GM20000 (cell line): ENCODE measurements around the gene NAGPA.

ENCODE experiments used
- DNase-seq: peaks from one replicate; pipeline ENCODE4 v3.0.0; 2012; ENCODE audit warnings: low spot score
- TF ChIP-seq, protein P1 (sequence below): IDR thresholded peaks from 2 replicates; pipeline ENCODE4 v1.5.1; 2012; ENCODE audit warnings: mild to moderate bottlenecking, control low read depth; ENCODE audit errors: extremely low read depth, missing control alignments

The NAGPA gene

DNA sequence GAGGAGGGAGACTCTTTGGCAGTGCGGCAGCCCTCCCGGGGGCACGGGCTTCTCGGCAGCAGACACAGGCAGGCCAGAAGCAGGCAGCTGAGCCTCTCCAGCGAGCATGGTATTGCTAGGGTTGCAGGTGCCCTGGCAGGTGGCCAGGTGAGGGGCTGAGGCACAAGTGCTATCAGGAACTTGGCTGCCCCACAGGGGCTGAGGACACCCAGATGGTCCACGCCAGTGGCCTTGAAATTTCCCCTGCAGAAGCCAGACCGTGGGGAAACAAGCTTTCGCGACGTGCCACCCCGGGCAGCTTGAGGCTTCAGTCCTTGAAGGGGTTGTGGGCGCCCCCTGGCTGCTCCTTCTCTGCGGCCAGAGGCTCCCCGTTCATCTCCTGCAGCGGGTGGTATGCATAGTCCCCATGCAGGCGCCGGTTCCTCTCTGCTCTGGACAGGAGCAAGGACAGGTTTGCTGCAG is 8.5 kb downstream of the NAGPA start:
- TF ChIP-seq, protein P1, sequence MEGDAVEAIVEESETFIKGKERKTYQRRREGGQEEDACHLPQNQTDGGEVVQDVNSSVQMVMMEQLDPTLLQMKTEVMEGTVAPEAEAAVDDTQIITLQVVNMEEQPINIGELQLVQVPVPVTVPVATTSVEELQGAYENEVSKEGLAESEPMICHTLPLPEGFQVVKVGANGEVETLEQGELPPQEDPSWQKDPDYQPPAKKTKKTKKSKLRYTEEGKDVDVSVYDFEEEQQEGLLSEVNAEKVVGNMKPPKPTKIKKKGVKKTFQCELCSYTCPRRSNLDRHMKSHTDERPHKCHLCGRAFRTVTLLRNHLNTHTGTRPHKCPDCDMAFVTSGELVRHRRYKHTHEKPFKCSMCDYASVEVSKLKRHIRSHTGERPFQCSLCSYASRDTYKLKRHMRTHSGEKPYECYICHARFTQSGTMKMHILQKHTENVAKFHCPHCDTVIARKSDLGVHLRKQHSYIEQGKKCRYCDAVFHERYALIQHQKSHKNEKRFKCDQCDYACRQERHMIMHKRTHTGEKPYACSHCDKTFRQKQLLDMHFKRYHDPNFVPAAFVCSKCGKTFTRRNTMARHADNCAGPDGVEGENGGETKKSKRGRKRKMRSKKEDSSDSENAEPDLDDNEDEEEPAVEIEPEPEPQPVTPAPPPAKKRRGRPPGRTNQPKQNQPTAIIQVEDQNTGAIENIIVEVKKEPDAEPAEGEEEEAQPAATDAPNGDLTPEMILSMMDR: no peak
- DNase-seq: no peak

- TF ChIP-seq, protein P1: no peak
- no peak for DNase-seq
Measured at GRCh38 chr16:5024632-5025031, 9.1 kb downstream of the NAGPA start.

- TF ChIP-seq, protein P1: no peak
- DNase-seq: no peak
Measured at GRCh38 chr16:5022521-5022920, 11.2 kb downstream of the NAGPA start.

- no peak for DNase-seq
- TF ChIP-seq, protein P1: no peak
Measured at GRCh38 chr16:5020551-5020950, 13.2 kb downstream of the NAGPA start.

DNA sequence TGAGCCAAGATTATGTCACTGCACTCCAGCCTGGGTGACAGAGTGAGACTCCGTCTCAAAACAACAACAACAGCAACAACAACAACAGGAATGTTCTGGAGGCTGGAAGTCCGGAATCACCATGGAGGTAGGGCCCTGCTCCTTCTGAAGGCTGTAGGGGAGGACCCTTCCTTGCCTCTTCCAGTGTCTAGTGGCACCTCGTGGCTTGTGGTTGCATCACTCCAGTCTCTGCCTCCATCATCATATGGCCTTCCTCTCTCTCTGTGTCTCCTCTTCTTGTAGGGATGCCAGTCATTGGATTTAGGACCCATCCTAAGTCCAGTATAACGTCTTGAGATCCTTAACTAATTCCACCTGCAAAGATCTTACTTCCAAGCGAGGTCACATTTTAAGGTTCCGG is 14.0 kb downstream of the NAGPA start:
- TF ChIP-seq, protein P1: no peak
- DNase-seq: no peak

- TF ChIP-seq, protein P1: no peak
- no peak for DNase-seq
Measured at GRCh38 chr16:5018793-5019192, 14.9 kb downstream of the NAGPA start.

GRCh38 chr16:5017678-5017969 is 16.1 kb downstream of the NAGPA start:
- TF ChIP-seq, protein P1: no peak
- DNase-seq: no peak
